DOHH2 (cell line): ENCODE data around the gene ICAM5.

Experiments
- CTCF ChIP-seq: fragments of 200-600 bp; sonication (generic); IDR thresholded peaks from one replicate; pipeline ENCODE4 v1.5.1; 2014; ENCODE audit warnings: antibody characterized with exemption, mild to moderate bottlenecking, low read depth, low read length; ENCODE audit not compliant: poor library complexity, severe bottlenecking
- EZH2phosphoT487 ChIP-seq: fragments of 200-600 bp; sonication (generic); IDR thresholded peaks from 2 replicates; pipeline ENCODE4 v1.6.1; 2017; ENCODE audit warnings: borderline replicate concordance, mild to moderate bottlenecking, antibody characterized with exemption, low read length, moderate library complexity, mixed read lengths

GRCh38 chr19:10325732-10326131 is 36.0 kb downstream of the ICAM5 start:
- TF ChIP-seq CTCF (no peak), EZH2phosphoT487 (no peak)
